Neutrophil (primary cell): ENCODE data around the gene GPA33.

Experiments
- H3K27ac ChIP-seq: fragments of 200-600 bp; sonication (generic); 2 replicates; pipeline ENCODE4 v1.5.1; 2016; ENCODE audit warnings: mild to moderate bottlenecking, moderate library complexity
- H3K27me3 ChIP-seq: fragments of 200-600 bp; sonication (generic); 2 replicates; pipeline ENCODE4 v1.6.0; 2016; ENCODE audit warnings: mild to moderate bottlenecking
- H3K36me3 ChIP-seq: fragments of 200-600 bp; sonication (generic); 2 replicates; pipeline ENCODE4 v1.5.1; 2017
- H3K4me1 ChIP-seq, 2 experiments: fragments of 200-600 bp in 1 of 2; sonication (generic) in 1 of 2; 1 replicate in 1 of 2; 2 replicates in 1 of 2; pipeline versions ENCODE4 v1.5.1 to v1.6.1; 2013 to 2016; ENCODE audit warnings: low read depth in 1 of 2, low read length in 1 of 2, mild to moderate bottlenecking in 1 of 2, moderate library complexity in 1 of 2; ENCODE audit not compliant: control insufficient read depth in 1 of 2, insufficient read depth in 1 of 2
- H3K4me3 ChIP-seq, 2 experiments: fragments of 200-600 bp in 1 of 2; sonication (generic) in 1 of 2; 1 replicate in 1 of 2; 2 replicates in 1 of 2; pipeline ENCODE4 v1.5.1; 2013 to 2016; ENCODE audit warnings: low read depth in 1 of 2, low read length in 1 of 2, mild to moderate bottlenecking in 1 of 2, moderate library complexity in 1 of 2
- H3K9me3 ChIP-seq: fragments of 200-600 bp; sonication (generic); 2 replicates; pipeline ENCODE4 v1.5.1; 2016
- CTCF ChIP-seq: fragments of 200-600 bp; sonication (generic); IDR thresholded peaks from 2 replicates; pipeline ENCODE4 v1.5.1; 2016; ENCODE audit warnings: antibody characterized with exemption

Gene GPA33

GRCh38 chr1:167082511-167083027, 7.6 kb downstream of the GPA33 start:
- no peaks in the 10 kb centered on the region for H3K9me3 ChIP-seq
- H3K36me3 ChIP-seq = no peaks in the 10 kb centered on the region
- no peak for TF ChIP-seq CTCF
- H3K4me1 ChIP-seq = no peaks in the 10 kb centered on the region
- no peak overlapping the region for H3K4me3 ChIP-seq
- H3K27ac ChIP-seq = no peak overlapping the region
- H3K27me3 ChIP-seq = no peaks in the 10 kb centered on the region

GRCh38 chr1:167081594-167082156, 8.5 kb downstream of the GPA33 start:
- no peaks in the 10 kb centered on the region for H3K4me1 ChIP-seq
- H3K4me3 ChIP-seq = no peak overlapping the region
- no peaks in the 10 kb centered on the region for H3K36me3 ChIP-seq
- no peak overlapping the region for H3K27ac ChIP-seq
- no peaks in the 10 kb centered on the region for H3K9me3 ChIP-seq
- TF ChIP-seq CTCF = no peak
- H3K27me3 ChIP-seq = no peaks in the 10 kb centered on the region

- no peak for TF ChIP-seq CTCF
- Histone ChIP-seq H3K36me3 (no peaks in the 10 kb centered on the region), H3K27ac (no peak overlapping the region), H3K4me3 (no peak overlapping the region), H3K27me3 (no peaks in the 10 kb centered on the region), H3K4me1 (no peaks in the 10 kb centered on the region), H3K9me3 (no peaks in the 10 kb centered on the region)
Measured at GRCh38 chr1:167077868-167078210, 12.3 kb downstream of the GPA33 start.

- TF ChIP-seq CTCF = no peak
- Histone ChIP-seq H3K9me3 (no peaks in the 10 kb centered on the region), H3K4me1 (no peaks in the 10 kb centered on the region)
Measured at GRCh38 chr1:167077128-167077867, 12.9 kb downstream of the GPA33 start.

GRCh38 chr1:167076136-167076710, 14.0 kb downstream of the GPA33 start:
- H3K9me3 ChIP-seq = no peaks in the 10 kb centered on the region
- no peak overlapping the region for H3K27ac ChIP-seq
- no peaks in the 10 kb centered on the region for H3K4me1 ChIP-seq
- no peak overlapping the region for H3K4me3 ChIP-seq
- no peaks in the 10 kb centered on the region for H3K27me3 ChIP-seq
- no peak for TF ChIP-seq CTCF
- no peaks in the 10 kb centered on the region for H3K36me3 ChIP-seq

More at GRCh38 chr1:167077128-167077867, 12.9 kb downstream of the GPA33 start:
- H3K27me3 ChIP-seq = no peaks in the 10 kb centered on the region
- H3K4me3 ChIP-seq = no peak overlapping the region
- no peaks in the 10 kb centered on the region for H3K36me3 ChIP-seq
- no peak overlapping the region for H3K27ac ChIP-seq
